IMR-90 (cell line): ENCODE measurements around the gene ABCC8. TPM values are rescaled to one million over a fixed set of nuclear protein-coding genes. Genes with fewer than 3 reads are reported as not detected.

Experiments used
- ATAC-seq: fragments of 200-7000 bp; cut with Tn5 transposase; 2 replicates; pipeline ENCODE4 v1.9.1; 2020; ENCODE audit warnings: low read depth, mild to moderate bottlenecking, moderate library complexity
- BruUV-seq: library from RNA; stranded (reverse); fragments of 400-500 nt; replicated peaks from 2 replicates; lab custom pipeline; 2021; lab: Mats Ljungman, UMichigan
- CTCF ChIA-PET: fragments of 300-600 bp; formaldehyde crosslinking; extraction: SDS; loops from one replicate; lab custom pipeline; 2021; ENCODE audit warnings: antibody characterized with exemption; lab: Yijun Ruan, JAX
- POLR2A ChIA-PET: fragments of 300-600 bp; sonication (Branson Sonifier 250); formaldehyde crosslinking; loops from one replicate; lab custom pipeline; 2022; ENCODE audit warnings: antibody characterized with exemption; ENCODE audit not compliant: unreplicated experiment; lab: Charles Lee
- DNase-seq: peaks from one replicate; pipeline ENCODE4 v3.0.0; 2013
- H2AFZ ChIP-seq: replicated peaks from 2 replicates; pipeline ENCODE3; 2013; ENCODE audit warnings: low read length, mild to moderate bottlenecking; ENCODE audit not compliant: poor library complexity
- H2AK5ac ChIP-seq: 2 replicates; pipeline ENCODE4 v1.6.1; 2013; ENCODE audit warnings: low read depth, low read length, inconsistent platforms
- H2AK9ac ChIP-seq: replicated peaks from 2 replicates; pipeline ENCODE3; 2013; ENCODE audit warnings: mild to moderate bottlenecking, low read depth, low read length, moderate library complexity; ENCODE audit not compliant: poor library complexity
- H2BK120ac ChIP-seq: 2 replicates; pipeline ENCODE4 v1.6.1; 2013; ENCODE audit warnings: low read depth, low read length, inconsistent platforms
- H2BK15ac ChIP-seq: 3 replicates; pipeline ENCODE4 v1.6.1; 2013; ENCODE audit warnings: low read depth, low read length, inconsistent platforms
- H2BK20ac ChIP-seq: 2 replicates; pipeline ENCODE4 v1.6.1; 2013; ENCODE audit warnings: low read depth, mild to moderate bottlenecking, inconsistent platforms, low read length, moderate library complexity
- H2BK5ac ChIP-seq: 2 replicates; pipeline ENCODE4 v1.6.1; 2013; ENCODE audit warnings: mild to moderate bottlenecking, low read depth, low read length, inconsistent platforms; ENCODE audit not compliant: poor library complexity, severe bottlenecking
- H3K14ac ChIP-seq: replicated peaks from 2 replicates; pipeline ENCODE4 v1.6.1; 2013; ENCODE audit warnings: low read depth, low read length, inconsistent platforms
- H3K18ac ChIP-seq: 2 replicates; pipeline ENCODE4 v1.6.1; 2013; ENCODE audit warnings: low read depth, low read length, control low read depth
- H3K23ac ChIP-seq: 2 replicates; pipeline ENCODE4 v1.6.1; 2013; ENCODE audit warnings: low read depth, low read length, inconsistent platforms
- H3K27ac ChIP-seq: 2 replicates; pipeline ENCODE4 v1.5.1; 2013; ENCODE audit warnings: mild to moderate bottlenecking, control low read depth, low read length; ENCODE audit not compliant: insufficient read depth
- H3K27me3 ChIP-seq: 2 replicates; pipeline ENCODE4 v1.6.1; 2013; ENCODE audit warnings: low read length; ENCODE audit not compliant: control insufficient read depth, insufficient read depth
- H3K36me3 ChIP-seq: 2 replicates; pipeline ENCODE4 v1.6.1; 2013; ENCODE audit warnings: low read length, mixed read lengths; ENCODE audit not compliant: control insufficient read depth, insufficient read depth
- H3K4ac ChIP-seq: 2 replicates; pipeline ENCODE4 v1.6.1; 2013; ENCODE audit warnings: low read depth, low read length, inconsistent platforms
- H3K4me1 ChIP-seq: 2 replicates; pipeline ENCODE4 v1.6.1; 2013; ENCODE audit warnings: low read length, mixed read lengths; ENCODE audit not compliant: control insufficient read depth, insufficient read depth
- H3K4me2 ChIP-seq: 2 replicates; pipeline ENCODE4 v1.6.1; 2013; ENCODE audit warnings: low read depth, mild to moderate bottlenecking, control low read depth, low read length, moderate library complexity
- H3K4me3 ChIP-seq: 2 replicates; pipeline ENCODE4 v1.5.1; 2013; ENCODE audit warnings: low read depth, mild to moderate bottlenecking, control low read depth, low read length, moderate library complexity; ENCODE audit not compliant: insufficient read depth
- H3K56ac ChIP-seq: 2 replicates; pipeline ENCODE4 v1.6.1; 2013; ENCODE audit warnings: low read length, inconsistent platforms; ENCODE audit not compliant: insufficient read depth; ENCODE audit errors: extremely low read depth
- H3K79me1 ChIP-seq, 2 experiments: 2 replicates each; pipeline ENCODE4 v1.6.1; 2013; ENCODE audit warnings: low read length in 2 of 2, inconsistent platforms in 1 of 2, low read depth in 1 of 2
- H3K9ac ChIP-seq: 2 replicates; pipeline ENCODE4 v1.6.1; 2013; ENCODE audit warnings: low read depth, low read length, control low read depth
- H3K9me1 ChIP-seq: 2 replicates; pipeline ENCODE4 v1.6.1; 2013; ENCODE audit warnings: low read length, inconsistent platforms; ENCODE audit not compliant: insufficient read depth
- H3K9me3 ChIP-seq: 2 replicates; pipeline ENCODE4 v1.6.1; 2013; ENCODE audit warnings: low read length; ENCODE audit not compliant: control insufficient read depth, insufficient read depth
- H4K20me1 ChIP-seq: 2 replicates; pipeline ENCODE4 v1.6.1; 2013; ENCODE audit warnings: low read length, inconsistent platforms; ENCODE audit not compliant: insufficient read depth
- H4K5ac ChIP-seq: 2 replicates; pipeline ENCODE4 v1.6.1; 2013; ENCODE audit warnings: mild to moderate bottlenecking, low read depth, low read length, control low read depth
- H4K8ac ChIP-seq, 2 experiments: 2 replicates each; pipeline ENCODE4 v1.6.1; 2013; ENCODE audit warnings: low read depth in 2 of 2, low read length in 2 of 2, control low read depth in 1 of 2, inconsistent platforms in 1 of 2
- H4K91ac ChIP-seq: 2 replicates; pipeline ENCODE4 v1.6.1; 2013; ENCODE audit warnings: low read depth, low read length, inconsistent platforms; ENCODE audit not compliant: insufficient read depth
- BHLHE40 ChIP-seq: fragments of 150-350 bp; IDR thresholded peaks from 2 replicates; pipeline ENCODE4 v1.6.1; 2016; ENCODE audit warnings: mild to moderate bottlenecking, low read depth, low read length
- CHD1 ChIP-seq: IDR thresholded peaks from 2 replicates; pipeline ENCODE4 v1.6.1; 2012; ENCODE audit warnings: low read depth, low read length, improper control_type of control experiment
- CTCF ChIP-seq: conservative IDR thresholded peaks from 2 replicates; pipeline ENCODE4 v1.5.1; 2012; ENCODE audit warnings: mild to moderate bottlenecking, low read depth, low read length, improper control_type of control experiment
- FOS ChIP-seq: fragments of 150-350 bp; IDR thresholded peaks from 2 replicates; pipeline ENCODE4 v1.6.1; 2016; ENCODE audit warnings: low read depth, low read length
- MAFK ChIP-seq: IDR thresholded peaks from 2 replicates; pipeline ENCODE4 v1.6.1; 2012; ENCODE audit warnings: low read depth, low read length, improper control_type of control experiment
- MAZ ChIP-seq: IDR thresholded peaks from 2 replicates; pipeline ENCODE4 v1.6.1; 2012; ENCODE audit warnings: low read depth, mild to moderate bottlenecking, low read length, improper control_type of control experiment, moderate library complexity, borderline replicate concordance
- MXI1 ChIP-seq: IDR thresholded peaks from 2 replicates; pipeline ENCODE4 v1.6.1; 2012; ENCODE audit warnings: low read depth, mild to moderate bottlenecking, low read length, moderate library complexity, borderline replicate concordance
- NFE2L2 ChIP-seq: fragments of 150-350 bp; IDR thresholded peaks from 2 replicates; pipeline ENCODE4 v1.6.1; 2016; ENCODE audit warnings: low read depth, mild to moderate bottlenecking, low read length
- RAD21 ChIP-seq: IDR thresholded peaks from 2 replicates; pipeline ENCODE4 v1.6.1; 2012; ENCODE audit warnings: low read length, improper control_type of control experiment
- RCOR1 ChIP-seq: IDR thresholded peaks from 2 replicates; pipeline ENCODE4 v1.6.1; 2012; ENCODE audit warnings: mild to moderate bottlenecking, low read length, improper control_type of control experiment; ENCODE audit not compliant: insufficient replicate concordance
- RFX5 ChIP-seq: IDR thresholded peaks from 2 replicates; pipeline ENCODE4 v1.8.0; 2012; ENCODE audit warnings: low read depth, mild to moderate bottlenecking, low read length, moderate library complexity
- SMC3 ChIP-seq: fragments of 150-350 bp; IDR thresholded peaks from 2 replicates; pipeline ENCODE4 v1.6.1; 2016; ENCODE audit warnings: low read depth, mild to moderate bottlenecking, antibody characterized with exemption, low read length, moderate library complexity
- USF2 ChIP-seq: fragments of 150-350 bp; IDR thresholded peaks from 2 replicates; pipeline ENCODE4 v1.6.1; 2017; ENCODE audit warnings: mild to moderate bottlenecking, antibody characterized with exemption, low read length, low read depth
- WGBS, 2 experiments: methylation state at CpG; one replicate each; pipeline versions ENCODE4 v1.1.5 to v1.1.7; 2013; ENCODE audit warnings: missing lambda C conversion rate in 2 of 2; ENCODE audit not compliant: insufficient read length in 1 of 2; ENCODE audit errors: extremely low coverage in 2 of 2; 5-methylcytosine and 5-hydroxymethylcytosine counted together
- dilution Hi-C: fragments of 300-500 bp; cut with HindIII; formaldehyde crosslinking; loops from one replicate; pipeline ENCODE4 v1.14.3; 2018; ENCODE audit warnings: low sequenced_read_pairs; ENCODE audit not compliant: unreplicated experiment
- in situ Hi-C: fragments of 300-500 bp; cut with MboI; formaldehyde crosslinking; loops from 3 replicates; pipeline ENCODE4 v1.14.3; 2019; ENCODE audit warnings: low sequenced_read_pairs, inconsistent platforms, mixed read lengths
- intact Hi-C: fragments of 100-400 bp; cut with micrococcal nuclease; formaldehyde crosslinking; loops from 2 replicates; pipeline ENCODE4 v1.10.0; 2022
- polyA plus RNA-seq, 3 experiments: library from polyadenylated mRNA; depleted of rRNA; stranded (reverse); fragments of >200 nt; gene quantifications; 2 replicates each; pipeline ENCODE4 v1.2.3, GENCODE V29; 2012; ENCODE audit warnings: low replicate concordance in 1 of 3
- total RNA-seq: library from RNA; depleted of rRNA; stranded (reverse); fragments of >200 nt; gene quantifications from 2 replicates; pipeline ENCODE4 v1.2.3, GENCODE V29; 2012

ABCC8 gene
- total and polyA plus RNA-seq, 2 of the 4 experiments (the other 2 are of a cell fraction), result not detected

- no peak overlapping the region for H3K27ac ChIP-seq
- ChIA-PET CTCF (no interaction called here), POLR2A (no interaction called here)
- H2AK5ac ChIP-seq, result no peak overlapping the region
- H3K79me1 ChIP-seq, result no peaks in the 10 kb centered on the region
- ATAC-seq, result no peak
- H2BK5ac ChIP-seq, result no peak overlapping the region
- H3K36me3 ChIP-seq, result no peaks in the 10 kb centered on the region
- H2AFZ ChIP-seq, result no peak overlapping the region
- no peak overlapping the region for H2BK120ac ChIP-seq
- H3K23ac ChIP-seq, result no peak overlapping the region
- no peak overlapping the region for H2BK15ac ChIP-seq
- H3K9me3 ChIP-seq, result no peaks in the 10 kb centered on the region
- no peak overlapping the region for H4K91ac ChIP-seq
- H3K9me1 ChIP-seq, result no peaks in the 10 kb centered on the region
- BruUV-seq, result no TSS peak
- H3K14ac ChIP-seq, result no peak overlapping the region
- no peak overlapping the region for H4K8ac ChIP-seq
- intact Hi-C loops (no loop called here), in situ Hi-C loops (no loop called here), dilution Hi-C loops (no loop called here)
- H4K20me1 ChIP-seq, result no peaks in the 10 kb centered on the region
- no peak for DNase-seq
- peaks cover 10% of the 10 kb centered on the region for H3K27me3 ChIP-seq
- H2BK20ac ChIP-seq, result no peak overlapping the region
- no peak overlapping the region for H4K5ac ChIP-seq
- no peak overlapping the region for H3K9ac ChIP-seq
- H3K4ac ChIP-seq, result no peak overlapping the region
- no peak overlapping the region for H3K4me3 ChIP-seq
- WGBS, 2 experiments, result no CpG with 5 or more reads among the region's 4 CpGs
- H3K4me2 ChIP-seq, result no peak overlapping the region
- no peak overlapping the region for H2AK9ac ChIP-seq
- H3K4me1 ChIP-seq, result no peaks in the 10 kb centered on the region
- TF ChIP-seq RAD21, result no peak
- TF ChIP-seq USF2, result no peak
- no peak for TF ChIP-seq RCOR1
- no peak for TF ChIP-seq MAZ
- no peak for TF ChIP-seq MXI1
- no peak for TF ChIP-seq RFX5
- TF ChIP-seq SMC3, result no peak
- no peak for TF ChIP-seq CHD1
- no peak for TF ChIP-seq CTCF
- no peak for TF ChIP-seq FOS
- no peak for TF ChIP-seq NFE2L2
- TF ChIP-seq MAFK, result no peak
- no peak for TF ChIP-seq BHLHE40
- H3K18ac ChIP-seq, result no peak overlapping the region
- no peak overlapping the region for H3K56ac ChIP-seq
Measured at GRCh38 chr11:17443000-17443399, 33.6 kb downstream of the ABCC8 start.
